NCI-H146 treated with DMSO at 0.1 percent for 48 hours (cell line): ENCODE measurements around the gene LDB2.

ENCODE experiments used
- DNase-seq: peaks from one replicate; lab custom pipeline; 2025; ENCODE audit not compliant: unreplicated experiment; lab: John Stamatoyannopoulos, UW

LDB2 gene

DNA sequence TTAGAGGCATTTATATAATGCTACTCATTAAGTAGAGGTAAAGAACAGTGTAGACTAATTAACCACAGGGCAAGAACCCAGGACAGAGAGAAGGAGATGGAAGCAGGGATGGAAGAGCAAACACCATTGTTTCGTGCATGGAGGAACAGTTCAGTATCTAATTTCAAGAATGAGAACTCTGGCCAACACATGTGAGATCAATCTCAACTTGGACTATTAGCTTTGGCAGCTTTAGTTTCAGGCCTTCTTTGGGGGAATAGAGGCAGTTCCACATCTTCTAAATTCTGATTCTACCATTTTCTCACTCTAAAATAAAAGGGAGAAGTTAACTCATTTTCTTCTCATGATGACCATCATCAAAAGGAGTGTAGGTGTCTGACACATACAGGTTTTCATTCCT, 207.0 kb downstream of the LDB2 start:
- no peak for DNase-seq

DNA sequence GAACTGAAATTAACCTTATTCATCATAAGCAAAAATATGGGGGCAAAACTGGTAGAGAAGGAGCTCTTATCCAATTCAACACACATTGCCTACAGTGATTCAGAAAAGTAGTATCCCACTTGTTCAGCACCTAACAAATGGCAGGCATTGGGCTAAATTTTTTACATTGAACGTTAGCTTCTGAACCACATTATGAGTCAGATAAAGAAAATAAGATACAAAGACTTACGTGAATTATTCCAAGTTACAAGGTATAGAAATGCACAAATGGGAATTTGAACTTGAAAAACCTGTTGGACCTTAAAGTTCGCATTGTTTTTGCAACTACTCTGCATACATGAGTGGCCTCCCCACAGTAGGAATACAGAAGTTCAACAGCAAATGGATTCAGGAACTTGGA, 210.6 kb downstream of the LDB2 start:
- no peak for DNase-seq

DNA sequence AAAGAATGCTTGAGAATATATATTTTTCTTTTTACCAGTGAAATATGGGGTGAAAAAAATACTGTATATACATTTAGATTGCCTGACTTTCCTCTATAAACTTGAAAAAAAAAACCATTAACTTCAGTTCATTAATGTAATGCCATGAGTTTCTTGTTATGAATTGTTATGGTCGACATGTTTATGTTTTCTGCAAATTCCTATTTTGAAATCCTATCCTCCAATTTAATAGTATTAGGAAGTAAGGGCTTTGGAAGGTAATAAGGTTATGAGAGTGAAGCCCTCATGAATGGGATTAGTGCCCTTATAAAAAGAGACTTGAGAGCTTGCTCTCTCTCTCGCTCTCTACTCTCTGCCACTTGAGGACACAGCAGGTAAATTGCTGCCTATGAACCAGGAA, 211.4 kb downstream of the LDB2 start:
- no peak for DNase-seq

DNA sequence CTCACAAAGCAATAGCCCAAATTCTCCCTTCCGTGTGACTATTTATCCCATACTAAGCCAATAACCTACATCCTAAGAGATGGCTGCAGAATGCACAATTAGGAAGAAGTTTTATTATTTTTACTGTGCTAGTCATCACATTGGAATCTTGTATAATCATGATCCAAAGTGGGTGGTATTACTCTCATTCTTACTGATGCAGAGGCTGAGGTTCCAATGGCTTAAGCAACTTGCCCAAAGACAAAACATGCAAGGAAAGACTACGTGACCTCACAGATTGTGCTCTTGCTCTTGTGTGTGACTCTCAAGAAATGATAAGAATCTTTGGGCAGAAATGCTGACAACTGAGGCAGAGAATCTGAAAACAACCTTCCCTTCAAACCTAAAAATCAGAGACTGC, 212.2 kb downstream of the LDB2 start:
- no peak for DNase-seq

DNA sequence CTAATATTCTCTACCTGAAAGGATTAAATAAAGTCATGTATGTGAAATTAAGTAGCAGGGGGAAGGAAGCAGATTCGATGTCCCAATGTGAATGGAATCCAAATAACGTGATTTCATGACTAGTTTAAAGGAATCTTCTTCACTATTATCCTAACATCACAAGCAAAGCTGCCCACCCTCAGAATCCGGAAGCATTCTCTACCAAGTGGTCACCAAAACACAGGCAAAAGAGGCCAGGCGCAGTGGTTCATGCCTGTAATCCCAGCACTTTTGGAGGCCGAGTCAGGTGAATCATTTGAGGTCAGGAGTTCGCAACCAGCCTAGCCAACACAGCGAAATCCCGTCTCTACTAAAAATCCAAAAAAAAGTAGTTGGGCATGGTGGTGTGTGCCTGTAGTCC, 212.9 kb downstream of the LDB2 start:
- DNase-seq: no peak

DNA sequence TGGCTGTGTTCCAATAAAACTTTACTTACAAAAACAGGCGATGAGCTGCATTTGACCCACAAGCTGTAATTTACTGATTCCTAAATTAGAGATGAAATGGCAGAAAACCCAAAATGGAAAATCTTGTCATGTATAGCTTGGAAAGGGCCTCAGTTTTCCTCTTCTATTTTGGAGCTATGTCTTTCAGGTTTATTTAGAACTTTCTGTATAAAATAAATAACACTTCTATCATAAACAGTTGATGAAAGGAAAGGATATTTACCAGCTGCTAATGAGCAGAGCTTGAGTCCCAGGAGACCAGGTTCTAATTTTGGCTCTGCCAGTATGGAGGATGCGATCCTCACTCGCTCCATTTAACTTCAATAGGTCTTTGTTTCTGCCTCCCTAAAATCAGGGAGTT, 213.5 kb downstream of the LDB2 start:
- DNase-seq: no peak

DNA sequence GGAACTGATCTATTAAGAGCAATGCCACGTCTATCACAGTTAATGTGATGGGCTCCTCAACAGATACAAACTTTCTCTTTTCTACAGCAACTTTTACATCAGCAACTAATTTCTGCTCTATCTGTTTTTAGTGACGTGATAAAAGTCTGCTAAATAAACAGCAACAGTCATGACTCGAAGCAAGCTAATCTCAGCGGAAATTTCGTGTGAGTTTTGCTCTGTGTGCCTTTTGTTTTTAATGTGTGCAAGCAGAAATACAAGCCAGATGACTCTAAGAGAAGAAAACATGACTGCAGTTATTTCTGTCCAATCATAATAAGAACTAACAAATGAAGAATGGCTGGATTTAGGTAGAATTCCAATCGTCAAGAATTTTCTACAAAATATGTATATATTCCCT, 214.3 kb downstream of the LDB2 start:
- DNase-seq: no peak

DNA sequence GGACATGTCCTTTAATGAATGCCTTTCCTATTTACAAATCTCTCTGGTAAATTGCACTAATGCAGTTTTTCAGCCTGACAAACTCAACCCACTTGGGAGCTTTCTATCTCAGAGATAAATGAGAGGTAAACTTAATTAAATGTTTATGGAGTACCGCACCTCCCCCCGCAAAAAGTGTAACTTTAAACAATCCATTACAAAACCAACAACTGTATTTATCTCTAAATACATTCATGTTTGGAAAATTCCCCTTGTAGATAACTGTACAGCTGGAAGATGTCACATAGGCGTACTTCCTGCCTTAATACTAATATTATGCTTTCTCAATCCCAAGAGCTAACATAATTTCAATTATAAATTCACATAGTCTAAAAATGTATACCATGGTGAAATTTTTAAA, 215.5 kb downstream of the LDB2 start:
- DNase-seq: no peak

DNA sequence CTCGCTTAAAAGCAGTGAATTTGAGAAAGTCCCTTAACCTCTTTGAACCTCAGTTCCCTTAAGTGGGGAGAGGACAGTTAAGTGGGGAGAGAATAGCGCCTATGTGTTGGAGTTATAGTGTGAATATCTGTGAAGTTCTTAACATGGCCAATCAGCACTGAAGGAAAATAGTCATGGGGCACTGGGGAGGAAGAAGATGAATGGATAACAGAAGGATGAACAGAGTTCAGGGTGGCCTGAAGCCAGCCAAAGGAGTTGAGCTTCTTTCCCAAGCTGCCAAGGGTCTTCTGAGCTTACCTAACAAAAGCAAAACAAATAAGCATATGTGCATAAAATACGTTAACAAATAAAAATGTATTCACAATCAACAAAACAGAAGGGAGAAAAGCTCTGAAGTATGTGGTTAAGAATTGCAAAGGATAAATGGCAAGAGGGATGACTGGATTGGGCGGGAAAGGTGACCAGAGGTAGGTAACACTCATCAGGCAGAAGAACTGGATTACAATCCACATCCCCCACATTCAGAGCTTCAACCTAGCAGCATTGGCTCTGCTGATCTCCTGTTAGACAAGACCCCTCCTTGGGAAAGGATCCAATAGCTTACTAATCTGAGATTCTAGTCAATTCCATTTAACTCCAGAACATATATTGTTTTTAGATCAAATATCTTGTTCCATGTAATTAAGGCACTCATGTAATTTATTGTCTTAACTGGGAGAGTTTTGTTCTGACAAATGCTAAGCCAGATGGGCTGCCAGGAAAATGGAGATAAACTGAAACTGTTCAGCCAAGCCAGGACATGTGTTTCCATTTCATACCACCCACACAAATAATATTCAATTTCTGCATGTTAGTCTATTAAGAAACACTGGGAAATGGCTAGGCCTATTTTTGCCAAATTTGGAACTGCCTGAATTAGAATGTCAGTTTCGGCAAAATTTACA, 221.2 kb downstream of the LDB2 start:
- DNase-seq: no peak

DNA sequence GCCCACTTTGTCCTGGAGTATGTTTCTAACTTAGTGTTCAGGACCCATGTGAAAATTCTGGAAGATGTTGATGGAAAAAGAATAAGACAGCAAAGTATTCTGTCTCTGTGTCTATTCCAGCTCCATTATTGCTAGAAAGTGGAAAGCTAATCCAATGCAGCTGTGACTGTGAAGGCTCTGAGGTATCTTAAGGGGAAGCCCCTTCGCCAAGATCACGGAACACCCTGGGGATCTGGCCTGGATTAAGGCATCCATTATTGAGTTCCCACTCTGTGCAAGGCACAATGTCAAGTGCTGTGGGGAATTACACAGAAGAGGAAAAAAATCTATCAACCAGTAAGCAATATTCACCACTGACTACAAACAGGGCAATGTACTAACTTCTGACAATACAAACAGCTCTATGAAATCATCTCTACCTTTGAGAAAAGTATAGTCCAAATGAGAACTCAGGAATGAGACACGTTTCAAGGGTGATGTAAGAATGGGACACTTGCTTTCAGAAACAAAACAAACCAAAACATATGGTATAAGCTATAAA, 222.1 kb downstream of the LDB2 start:
- no peak for DNase-seq

DNA sequence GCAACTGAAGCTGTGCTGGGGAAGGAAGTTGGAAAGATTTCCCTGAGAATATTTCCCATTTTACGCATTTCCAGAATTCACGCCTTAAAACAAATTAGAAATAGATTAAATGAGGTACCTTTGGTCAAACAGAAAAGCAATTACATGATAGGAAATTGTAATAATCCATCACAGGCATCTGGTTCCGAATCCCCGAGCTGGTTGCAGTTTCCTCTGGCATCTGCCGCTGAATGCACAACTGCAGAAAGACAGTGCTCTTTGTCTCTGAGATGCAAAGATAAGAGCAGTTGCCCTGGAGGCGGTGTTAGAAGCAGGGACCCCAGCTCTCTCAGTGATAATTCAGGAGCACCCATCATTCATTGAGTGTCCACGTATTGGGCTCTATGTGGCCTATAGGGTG, 224.4 kb downstream of the LDB2 start:
- DNase-seq: no peak

DNA sequence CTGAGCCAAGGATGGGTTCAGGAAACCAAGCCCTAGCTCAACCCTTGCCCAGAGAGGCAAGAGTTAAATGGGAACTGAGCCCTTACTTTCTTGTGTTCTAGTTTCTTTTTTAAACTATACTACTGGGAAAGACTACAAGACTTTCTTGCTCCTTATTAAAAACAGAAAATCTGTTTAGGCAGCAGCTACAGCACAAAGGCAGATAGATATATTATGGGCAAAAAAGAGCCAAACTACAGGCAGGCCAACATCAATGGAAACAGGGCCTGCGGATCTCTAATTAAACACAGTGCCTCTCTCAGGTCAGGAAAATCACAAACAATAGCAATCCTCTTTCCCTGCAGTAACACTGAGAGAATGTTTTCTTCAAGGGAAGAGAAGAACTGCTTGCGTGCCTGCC, 226.0 kb downstream of the LDB2 start:
- DNase-seq: no peak

DNA sequence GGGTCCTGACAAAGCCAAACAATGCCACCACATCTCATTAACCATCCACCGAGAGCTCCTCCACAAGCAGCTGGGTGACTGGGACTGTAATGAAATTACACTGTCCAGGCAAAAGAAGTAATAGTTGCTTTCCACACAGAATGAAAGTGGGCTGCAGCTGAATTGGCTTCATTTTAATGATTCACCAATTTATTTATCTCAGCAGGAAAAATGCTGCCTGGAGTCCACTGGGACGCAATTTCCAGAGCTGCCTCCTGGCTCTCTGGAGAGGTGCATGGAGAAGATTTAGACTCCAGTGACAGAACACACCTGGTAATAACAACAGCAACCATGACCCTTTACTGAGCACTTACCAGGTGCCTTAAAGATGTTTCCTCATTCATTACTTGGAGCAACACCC, 226.7 kb downstream of the LDB2 start:
- DNase-seq: no peak

DNA sequence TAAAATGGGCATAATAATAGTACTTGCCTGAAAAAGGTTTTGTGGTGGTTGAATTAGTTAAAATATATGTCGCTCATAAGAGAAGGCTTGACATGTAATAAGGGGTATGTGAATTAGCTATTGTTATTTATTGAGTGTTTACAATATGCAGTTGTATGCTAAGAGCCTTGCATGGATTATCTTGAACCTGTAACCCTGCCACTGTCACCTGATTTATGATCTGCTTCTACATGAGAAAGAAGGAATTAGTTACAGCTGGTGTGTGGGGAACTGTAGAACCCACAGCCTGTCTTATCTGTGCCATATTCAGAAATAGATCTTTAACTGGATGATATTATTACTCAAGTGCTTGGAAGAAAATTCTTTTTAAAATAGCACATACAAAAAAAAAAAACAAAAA, 227.7 kb downstream of the LDB2 start:
- no peak for DNase-seq

DNA sequence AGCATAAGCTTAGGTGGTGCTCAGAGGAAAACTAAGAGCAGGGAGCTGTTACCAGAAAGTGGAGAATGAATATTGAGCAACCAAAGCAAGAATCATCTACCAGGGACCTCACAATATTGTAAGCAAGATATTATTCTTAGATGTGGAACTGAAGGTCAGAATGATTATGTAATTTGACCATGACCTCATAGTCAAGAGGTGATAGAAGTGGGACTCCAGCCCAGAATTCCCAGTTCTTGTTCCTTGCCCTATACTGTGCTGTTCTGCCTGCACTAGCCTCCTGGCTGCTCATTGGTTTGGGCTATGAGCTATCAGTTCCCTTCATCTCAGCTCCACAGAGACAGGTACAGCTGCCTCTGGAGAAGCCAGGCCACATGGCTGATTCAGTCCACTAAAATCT, 229.4 kb downstream of the LDB2 start:
- no peak for DNase-seq

DNA sequence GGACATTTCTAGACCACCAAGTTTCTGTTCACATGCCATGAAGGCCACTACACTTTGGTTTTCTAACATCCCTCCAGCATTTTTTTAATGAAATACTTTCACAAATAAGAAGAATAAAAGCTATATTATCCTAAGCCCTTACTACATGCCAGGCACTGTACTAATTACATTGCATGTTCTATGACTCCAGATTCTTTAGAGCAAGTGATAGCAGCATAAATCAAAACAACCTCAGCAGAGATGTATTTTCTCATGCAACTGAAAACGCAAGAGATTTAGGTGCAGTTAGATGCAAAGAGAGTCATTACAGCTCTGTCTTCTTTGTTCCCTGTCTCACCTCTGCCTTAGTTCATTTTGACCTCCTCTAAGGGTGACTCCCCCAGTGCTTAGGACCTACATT, 230.0 kb downstream of the LDB2 start:
- DNase-seq: no peak

DNA sequence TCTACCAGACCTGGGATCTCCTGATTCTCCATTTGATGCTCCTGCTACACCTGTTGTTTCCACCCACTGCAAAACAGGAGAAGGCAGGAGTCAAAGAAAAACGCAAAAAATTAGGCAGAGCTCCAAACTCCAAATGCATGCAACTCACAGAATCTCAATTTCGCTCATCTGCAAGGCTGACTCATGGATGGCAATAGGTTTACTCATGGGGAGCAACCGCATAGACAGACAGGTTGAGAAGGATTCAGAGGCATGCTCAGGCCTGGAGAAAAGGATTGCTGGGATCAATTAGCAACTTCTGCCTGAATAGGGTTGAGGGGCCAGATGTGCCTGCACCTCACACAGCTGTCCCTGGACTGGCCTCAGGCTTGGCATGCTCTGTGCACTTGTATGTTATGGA, 231.0 kb downstream of the LDB2 start:
- no peak for DNase-seq

DNA sequence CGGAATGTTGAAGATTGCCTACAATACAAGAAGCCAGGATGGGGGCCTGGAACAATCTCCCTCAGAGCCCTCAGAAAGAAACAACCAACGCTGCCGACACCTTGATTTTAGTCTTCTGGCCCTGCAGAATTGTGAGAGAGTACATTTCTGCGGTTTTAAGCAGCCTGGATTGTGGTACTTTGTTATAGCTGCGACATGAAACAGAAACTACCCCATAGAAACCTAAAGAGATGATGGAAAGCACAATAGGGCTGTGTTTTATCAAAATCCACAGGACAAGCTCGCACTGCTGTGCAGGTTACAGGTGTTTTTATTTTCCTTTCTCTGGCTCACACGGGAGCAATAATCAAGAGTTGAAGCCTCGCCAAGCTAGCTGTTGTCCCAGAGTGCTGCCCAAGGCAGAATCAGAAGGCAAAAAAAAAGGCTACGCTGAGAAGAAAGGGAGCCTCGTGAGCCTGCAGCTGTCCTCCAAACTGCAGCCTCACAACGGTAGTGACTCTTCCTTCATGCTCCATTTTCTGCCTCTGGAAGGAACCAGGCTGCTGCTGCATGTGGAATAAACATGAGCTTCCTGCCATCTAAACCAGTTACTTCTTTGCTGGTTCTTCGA, 232.4 kb downstream of the LDB2 start:
- no peak for DNase-seq

DNA sequence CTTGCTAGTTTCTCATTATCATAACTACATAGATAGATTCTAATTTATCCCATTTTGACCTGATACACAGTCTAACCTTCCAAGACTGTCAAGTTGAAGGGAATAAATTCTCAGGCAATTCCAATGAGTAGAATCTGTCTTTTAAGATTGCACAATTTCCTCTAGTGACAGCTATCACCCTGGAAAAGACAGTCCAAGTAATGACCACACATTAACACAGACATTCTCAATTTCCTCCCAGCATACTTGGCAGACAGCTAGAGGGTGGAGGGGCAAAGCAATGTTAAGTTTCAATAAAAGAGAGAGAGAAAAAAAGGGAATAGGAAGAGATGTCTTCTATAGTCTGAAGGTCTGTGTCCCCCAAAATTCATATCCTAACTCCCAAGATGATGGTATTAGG, 234.7 kb downstream of the LDB2 start:
- no peak for DNase-seq

DNA sequence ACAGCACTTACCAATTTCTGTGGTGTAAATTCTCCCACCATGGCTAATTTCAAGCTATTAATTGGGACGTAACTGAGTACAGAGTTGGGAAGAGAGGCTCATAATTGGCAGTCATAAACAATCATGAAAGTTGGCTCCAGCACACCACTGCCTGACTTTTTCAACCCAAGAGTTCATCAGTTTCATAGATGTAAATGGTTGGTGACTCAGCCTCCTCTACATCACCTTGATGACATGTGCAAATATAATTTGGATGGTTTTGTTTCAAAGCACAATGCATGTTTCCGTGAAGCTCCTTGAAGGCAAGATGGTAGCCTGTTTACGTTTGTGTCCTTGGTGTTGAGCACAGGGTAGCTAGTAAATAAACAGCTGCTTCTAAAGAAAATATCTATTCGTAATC, 235.1 kb downstream of the LDB2 start:
- no peak for DNase-seq

DNA sequence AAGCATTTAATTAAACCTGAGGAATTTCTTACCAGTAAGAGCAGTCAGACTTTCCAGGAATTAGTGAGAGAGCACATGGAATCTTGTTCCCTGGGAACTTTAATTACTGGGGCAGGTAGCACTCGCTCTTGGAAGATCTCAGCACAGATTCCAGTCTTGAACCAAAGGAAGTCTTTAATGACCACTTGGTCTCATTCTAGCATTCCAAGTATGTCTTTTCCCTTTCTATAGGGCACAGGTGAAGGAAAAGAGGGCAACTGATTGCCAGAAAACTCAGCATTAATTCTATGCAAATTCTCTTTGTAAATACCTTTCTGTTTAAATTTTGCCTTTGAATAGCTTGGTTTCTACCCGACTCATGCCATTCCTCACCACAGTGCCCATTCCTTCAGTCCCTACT, 236.6 kb downstream of the LDB2 start:
- DNase-seq: no peak

DNA sequence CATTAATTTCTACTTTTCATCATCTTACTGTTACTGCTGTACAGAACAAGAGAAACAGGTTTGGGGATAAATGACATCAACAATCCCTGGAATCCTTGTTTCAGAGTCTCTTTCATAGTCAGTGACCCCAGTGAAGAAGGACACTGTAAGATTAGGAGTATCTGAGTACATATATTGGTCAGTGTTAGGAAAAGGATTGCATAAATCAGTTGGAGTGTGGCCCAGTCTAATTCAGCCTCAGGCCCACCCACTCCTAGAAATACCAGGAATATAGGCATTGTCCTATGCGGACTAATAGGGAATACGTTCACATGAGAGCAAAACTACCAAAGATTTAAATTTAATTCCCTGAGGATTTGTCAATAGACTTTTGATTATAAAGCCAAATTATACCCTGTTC, 237.8 kb downstream of the LDB2 start:
- no peak for DNase-seq

DNA sequence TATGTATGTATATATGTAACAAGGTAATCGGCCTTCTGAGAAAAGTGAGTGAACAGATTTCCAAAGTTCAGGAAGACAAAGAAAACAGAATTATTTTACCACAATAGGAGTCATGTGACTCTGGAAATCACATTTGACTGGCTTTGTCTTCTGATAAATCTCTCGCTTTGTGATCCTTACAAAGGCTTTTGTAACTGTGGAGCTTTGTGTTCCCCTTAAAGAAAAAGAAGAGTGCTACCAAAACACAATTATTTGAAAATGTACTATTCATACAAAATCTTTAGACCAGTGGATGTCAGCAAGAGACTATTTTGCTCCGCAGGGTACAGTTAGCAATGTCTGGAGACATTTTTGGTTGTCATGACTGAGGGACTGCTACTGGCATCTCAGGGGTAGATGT, 238.8 kb downstream of the LDB2 start:
- no peak for DNase-seq
